HG03442 (cell line): ENCODE measurements around the gene UBALD1.

Experiments used
- ATAC-seq: cut with Tn5 transposase; IDR thresholded peaks from one replicate; pipeline ENCODE4 v1.9.1; 2021; ENCODE audit warnings: mild to moderate bottlenecking, moderate library complexity; ENCODE audit not compliant: unreplicated experiment

The UBALD1 gene

GRCh38 chr16:4561596-4561995 is 53.1 kb downstream of the UBALD1 start:
- ATAC-seq: no peak
